ENCODE results near the gene ZNF860.
"Not testable (repeated sequence)": the region's sequence is repeated elsewhere in the genome, so short reads cannot be mapped to it uniquely, and the experiment has no call there.

ZNF860 gene

DNA sequence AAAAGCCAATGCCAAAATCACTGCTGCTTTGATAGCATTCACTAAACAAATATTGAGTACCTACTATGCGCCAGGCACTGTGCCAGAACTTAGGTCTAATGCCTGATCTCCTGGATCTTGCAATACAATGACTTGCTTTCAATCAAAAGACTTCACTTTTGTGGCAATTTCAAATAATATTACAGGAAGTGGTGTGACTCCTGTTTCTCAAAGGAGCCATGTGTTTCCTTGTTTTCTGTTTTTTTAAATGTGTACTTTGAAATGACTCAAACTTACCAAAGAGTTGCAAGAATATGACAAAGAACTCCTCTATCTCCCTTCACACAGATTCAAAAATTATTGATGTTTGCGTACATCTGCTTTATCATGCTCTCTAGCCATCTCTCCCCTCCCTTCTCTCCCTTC is 18.7 kb upstream of the ZNF860 start:
- no peak for DNase-seq

DNA sequence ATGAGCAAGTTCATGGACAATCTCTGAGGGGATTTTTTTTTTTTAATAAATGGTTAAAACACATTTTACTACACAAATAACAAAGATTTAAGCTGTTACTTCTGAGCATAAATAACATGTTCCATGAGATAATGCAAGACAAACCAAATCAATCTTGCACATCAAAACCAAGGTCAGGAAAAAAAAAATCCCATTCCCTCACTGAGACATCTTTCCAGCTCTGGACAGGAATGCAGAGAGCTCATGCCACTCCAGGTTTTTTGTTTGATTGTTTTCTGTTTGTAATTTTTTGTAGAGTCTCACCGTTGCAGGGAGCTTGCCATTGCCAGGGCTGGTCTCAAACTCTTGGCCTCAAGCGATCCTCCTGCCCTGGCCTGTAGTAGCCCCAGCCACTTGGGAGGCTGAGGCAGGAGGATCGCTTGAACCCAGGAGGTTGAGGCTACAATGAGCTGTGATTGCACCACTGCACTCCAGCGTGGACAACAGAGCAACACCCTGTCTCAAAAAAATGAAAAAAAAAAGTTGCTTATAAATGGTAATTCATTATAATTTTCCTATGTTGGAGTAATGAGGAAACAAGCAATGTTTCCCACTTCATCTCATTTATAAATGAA is 14.5 kb upstream of the ZNF860 start:
- no peak for DNase-seq

DNA sequence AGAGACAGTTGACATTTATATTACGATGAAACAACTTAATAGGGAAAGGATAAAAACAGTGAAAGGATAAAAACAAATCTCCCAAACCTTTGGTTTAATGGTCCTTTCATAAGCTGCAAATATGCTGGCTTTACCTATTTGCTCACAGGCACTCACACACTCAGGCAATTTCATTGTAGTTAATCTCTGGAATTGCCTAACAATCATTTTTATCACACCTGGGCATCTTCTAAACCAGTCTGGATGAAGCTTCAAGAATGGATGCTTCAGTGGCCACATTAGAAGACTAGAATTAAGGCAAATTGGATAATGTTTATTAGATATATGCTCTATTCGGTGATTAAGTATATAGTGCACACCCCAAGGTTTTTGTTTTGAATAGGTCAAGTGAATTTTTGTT is 14.0 kb upstream of the ZNF860 start:
- DNase-seq, result no peak

DNA sequence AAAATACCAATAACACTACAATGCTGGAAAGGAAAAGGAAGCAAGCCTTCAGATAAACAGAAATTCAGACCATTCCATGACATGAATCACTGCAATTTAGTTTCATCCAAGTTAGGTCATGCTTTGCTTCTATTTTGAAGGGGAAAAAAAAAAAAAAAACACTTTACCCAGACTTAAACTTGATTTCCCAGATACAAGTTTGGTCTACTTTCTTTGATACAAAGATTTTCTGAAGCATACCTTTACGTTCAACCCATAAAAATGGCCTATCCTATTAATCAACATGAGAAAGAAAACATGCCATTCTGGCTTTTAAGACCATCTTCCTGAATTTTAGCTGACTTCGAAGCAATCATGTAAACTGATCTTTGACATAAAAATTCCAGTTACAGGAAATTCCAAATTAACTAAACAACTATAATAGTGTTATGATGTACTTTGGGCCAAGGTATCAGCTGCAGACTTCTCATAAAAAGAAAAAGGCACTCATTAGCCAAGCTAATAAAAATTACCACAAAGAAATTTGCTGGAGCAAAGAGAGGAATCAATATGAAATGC is 13.1 kb upstream of the ZNF860 start:
- no peak for DNase-seq

- no peak for DNase-seq
Measured at GRCh38 chr3:31968927-31969418, 12.6 kb upstream of the ZNF860 start.

GRCh38 chr3:31971607-31972006 is 9.9 kb upstream of the ZNF860 start:
- no peak for DNase-seq

DNA sequence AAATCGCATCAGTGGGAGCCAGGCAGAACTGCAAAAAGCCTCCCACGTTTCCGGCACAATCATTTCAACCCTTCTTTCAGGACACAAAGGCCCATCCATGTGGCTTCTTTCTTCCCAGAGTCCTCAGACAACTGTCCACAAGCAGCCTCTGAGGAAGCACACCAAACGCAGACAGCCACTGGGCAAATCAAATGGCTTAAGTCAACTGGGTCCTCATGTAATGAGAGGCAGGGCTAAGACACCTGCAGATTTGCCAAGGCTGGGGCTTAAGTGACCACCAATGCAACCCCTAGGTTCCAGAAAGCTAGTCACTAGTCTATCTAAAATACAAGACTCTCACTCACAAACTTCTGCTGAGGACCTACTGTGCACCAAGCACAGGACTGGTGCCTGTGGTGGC is 8.5 kb upstream of the ZNF860 start:
- DNase-seq, result no peak

DNA sequence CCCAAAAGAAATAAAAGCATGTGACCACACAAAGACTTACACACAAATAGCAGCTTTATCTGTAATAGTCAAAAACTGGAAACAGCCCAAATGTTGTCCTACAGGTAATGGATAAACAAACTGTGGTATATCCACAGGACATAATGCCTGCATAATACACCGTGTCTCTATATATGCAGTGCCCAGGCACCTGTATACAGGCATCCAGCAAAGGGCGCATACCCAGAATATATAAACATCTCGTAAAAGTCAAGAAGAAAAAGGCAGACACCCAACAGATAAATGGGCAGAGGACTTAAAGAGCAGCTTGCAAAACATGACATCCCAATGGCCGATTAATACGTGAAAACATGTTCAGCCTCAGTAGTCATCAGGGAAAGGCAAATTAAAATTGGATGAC is 7.7 kb upstream of the ZNF860 start:
- no peak for DNase-seq

GRCh38 chr3:31974471-31974870 is 7.1 kb upstream of the ZNF860 start:
- DNase-seq, result no peak

DNA sequence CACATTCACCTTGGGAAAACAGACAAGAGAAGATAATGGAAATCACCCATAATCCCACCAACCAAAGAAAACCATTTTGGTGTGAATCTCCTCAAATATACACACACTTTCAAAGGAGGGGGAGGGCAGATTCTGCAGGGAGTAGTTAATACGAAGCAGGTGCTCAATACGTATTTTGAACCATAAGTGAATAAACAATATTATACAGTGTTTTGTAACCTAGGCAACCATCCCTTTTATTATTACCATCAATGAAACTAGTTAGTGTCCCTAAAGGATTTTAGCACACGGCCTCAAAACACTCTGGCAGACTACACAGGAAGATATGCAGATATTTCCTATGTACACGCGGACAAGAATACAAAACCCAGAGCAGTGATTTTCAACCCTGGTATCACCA is 6.6 kb upstream of the ZNF860 start:
- no peak for DNase-seq

GRCh38 chr3:31976302-31976701 is 5.2 kb upstream of the ZNF860 start:
- no peak for DNase-seq

GRCh38 chr3:31977736-31978135 is 3.8 kb upstream of the ZNF860 start:
- no peak for DNase-seq

GRCh38 chr3:31978553-31978952 is 3.0 kb upstream of the ZNF860 start:
- DNase-seq, result no peak

DNA sequence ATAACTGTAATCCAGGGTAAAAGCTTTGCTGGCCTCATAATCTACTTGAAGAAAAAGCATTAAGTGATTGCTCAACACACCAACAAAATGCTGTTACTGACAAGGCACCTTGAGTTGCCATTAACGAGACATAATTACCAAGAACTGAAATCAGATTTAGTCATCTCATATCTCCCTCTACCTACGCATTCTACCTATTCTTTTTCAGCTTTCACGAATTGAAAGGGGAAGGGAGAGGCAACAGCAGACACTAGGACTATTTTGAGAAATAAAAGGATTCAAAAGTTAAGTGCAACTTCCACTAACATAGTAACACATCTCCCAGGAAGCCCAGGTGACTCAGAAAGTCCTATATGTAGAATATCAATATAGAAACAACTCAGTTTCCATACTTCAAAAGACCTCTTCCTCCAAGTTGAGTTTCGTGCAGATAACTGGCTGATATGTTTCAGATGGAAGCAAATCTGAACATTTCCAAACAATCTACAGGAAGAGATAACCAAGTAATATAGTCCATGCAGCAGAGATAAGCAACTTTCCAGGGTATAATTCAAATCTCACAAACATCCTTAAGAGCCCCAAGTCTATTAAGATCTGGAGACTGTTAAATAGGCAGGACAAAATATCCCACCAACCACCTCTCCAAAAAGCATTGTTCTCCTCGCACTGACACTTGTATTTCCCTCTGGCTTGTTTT is 2.4 kb upstream of the ZNF860 start:
- no peak for DNase-seq

- DNase-seq, result no peak
Measured at GRCh38 chr3:31980530-31981205, 882 bp upstream of the ZNF860 start.

DNA sequence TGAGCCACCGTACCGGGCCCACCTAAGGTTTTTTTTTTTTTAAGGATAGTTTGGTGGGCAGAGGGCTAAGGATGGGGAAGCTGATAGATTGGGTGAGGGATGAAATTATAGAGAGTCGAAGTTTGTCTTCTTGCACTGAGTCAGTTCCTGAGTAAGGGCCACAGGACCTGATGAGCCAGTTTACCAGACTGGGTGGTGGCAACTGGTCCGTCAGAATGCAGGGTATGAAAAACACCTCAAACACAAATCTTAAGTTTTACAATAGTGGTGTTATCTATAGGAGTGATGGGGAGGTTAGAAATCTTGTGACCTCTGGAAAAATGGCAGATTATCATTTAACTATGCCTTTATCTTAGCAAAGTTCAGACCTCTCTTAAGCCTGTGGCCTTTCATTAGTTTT is 2.8 kb downstream of the ZNF860 start:
- no peak for DNase-seq

GRCh38 chr3:31985831-31986230 is 4.3 kb downstream of the ZNF860 start:
- no peak for DNase-seq

GRCh38 chr3:31988271-31988670 is 6.7 kb downstream of the ZNF860 start:
- no peak for DNase-seq

- DNase-seq, result not testable (repeated sequence)
Measured at GRCh38 chr3:31992995-31993394, 11.4 kb downstream of the ZNF860 start.

DNA sequence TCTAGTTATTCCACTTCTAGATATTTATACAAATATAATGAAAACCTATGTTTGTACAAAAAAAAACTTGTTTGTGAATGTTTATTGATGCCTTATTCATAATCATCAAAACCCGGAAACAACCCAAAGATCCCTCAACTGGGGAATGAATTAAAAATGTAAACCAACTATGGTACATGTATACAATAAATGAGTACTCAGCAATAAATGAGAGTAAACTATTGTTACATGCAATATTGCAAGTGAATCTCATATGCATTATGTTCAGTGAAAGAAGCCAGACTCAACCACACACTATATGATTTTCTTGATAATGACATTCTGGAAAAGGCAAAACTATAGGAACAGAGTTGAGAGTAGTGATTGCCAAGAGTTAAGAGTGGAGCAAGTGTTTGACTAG is 12.3 kb downstream of the ZNF860 start:
- DNase-seq, result no peak

DNA sequence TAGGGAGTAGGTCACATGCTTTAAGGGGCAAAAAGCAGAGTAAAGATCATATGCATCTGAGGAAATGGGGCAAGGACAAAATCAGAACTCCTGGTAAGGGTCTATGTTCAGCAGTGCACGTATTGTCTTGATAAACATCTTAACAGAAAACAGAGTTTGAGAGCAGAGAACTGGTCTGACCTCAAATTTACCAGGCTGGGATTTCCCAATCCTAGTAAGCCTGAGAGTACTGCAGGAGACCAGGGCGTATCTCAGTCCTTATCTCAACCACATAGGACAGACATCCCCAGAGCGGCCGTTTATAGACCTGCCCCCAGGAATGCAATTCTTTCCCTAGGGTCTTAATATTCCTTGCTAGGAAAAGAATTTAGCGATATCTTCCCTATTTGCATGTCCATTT is 13.5 kb downstream of the ZNF860 start:
- DNase-seq, result not testable (repeated sequence)

DNA sequence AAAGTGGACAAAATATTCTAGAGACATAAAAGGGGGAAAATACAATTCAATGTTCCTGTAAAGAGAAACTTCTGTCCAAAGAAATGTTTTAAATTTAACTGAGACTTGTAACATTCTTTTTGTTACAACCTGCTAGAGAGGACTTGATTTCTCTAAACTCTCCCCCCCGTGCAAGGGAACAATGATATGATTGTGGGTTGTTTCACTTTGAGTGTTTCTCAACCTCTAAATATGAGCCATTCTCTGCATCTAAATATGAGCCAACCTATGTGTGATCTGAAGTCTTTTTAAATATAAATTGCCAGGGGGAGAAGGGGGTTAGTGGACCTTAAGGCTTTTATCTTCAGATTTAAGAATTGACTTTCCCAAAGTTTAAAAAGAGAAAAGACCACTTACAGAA is 14.6 kb downstream of the ZNF860 start:
- DNase-seq, result no peak

DNA sequence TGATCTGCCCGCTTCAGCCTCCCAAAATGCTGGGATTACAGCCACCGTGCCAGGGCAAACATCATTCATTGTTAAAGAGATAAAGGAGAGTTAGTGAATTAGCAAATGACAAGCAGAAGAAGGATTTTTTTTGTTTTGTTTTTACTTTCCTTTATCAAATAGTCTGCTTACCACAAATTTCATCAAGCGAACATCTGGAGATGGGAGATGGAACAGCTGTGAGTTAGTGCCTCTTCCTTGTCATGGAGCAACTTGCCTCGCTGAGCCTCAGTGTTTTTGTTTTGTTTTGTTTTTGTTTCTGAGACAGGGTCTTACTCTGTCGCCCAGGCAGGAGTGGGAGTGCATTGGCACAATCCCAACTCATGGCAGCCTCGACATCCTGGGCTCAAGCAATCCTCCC is 15.9 kb downstream of the ZNF860 start:
- no peak for DNase-seq

DNA sequence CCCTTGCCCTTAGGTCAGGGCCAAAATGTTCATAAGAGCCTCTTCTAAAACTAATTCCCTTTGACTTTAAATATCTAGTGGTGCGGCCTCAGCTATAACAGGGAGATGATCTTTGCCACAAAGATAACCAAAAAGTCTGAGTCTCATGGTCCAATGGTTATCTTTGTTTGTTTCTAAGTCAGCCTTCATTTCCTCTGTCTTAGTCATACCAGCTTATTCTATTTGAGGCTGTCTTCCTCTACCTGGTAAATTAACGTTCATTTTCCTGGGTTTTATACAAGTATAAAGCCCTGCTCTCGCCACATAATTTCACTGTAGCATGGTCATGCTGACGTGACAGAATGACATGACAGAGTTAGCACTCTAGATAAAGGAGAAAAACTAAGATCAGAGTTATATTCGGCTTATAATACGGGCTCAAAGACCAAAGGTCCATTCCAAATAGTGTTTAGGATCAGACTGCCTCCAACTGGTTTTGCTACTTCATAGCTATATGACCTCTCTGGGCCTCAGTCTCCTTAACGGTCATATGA is 18.4 kb downstream of the ZNF860 start:
- DNase-seq, result no peak

All from NCI-H187 (cell line).